A673 (cell line): ENCODE results near the gene NUMA1. TPM values are rescaled to one million over a fixed set of nuclear protein-coding genes. Genes with fewer than 3 reads are reported as not detected.

Experiments
- BruUV-seq: library from RNA; stranded (reverse); fragments of 400-500 nt; replicated peaks from 2 replicates; lab custom pipeline; 2021; lab: Mats Ljungman, UMichigan
- CTCF ChIA-PET: fragments of 300-600 bp; sonication (Branson Sonifier 250); formaldehyde crosslinking; loops from one replicate; lab custom pipeline; 2022; ENCODE audit warnings: antibody characterized with exemption; lab: Charles Lee
- POLR2A ChIA-PET: fragments of 300-600 bp; sonication (Branson Sonifier 250); formaldehyde crosslinking; loops from one replicate; lab custom pipeline; 2022; ENCODE audit warnings: antibody characterized with exemption; ENCODE audit not compliant: low non-redundant PET; lab: Charles Lee
- DNase-seq: peaks from one replicate; pipeline ENCODE4 v3.0.0-alpha.2; 2015; ENCODE audit warnings: low spot score
- H3K27ac ChIP-seq: fragments of 200-600 bp; sonication (generic); 2 replicates; pipeline ENCODE4 v1.5.1; 2016; ENCODE audit warnings: mixed run types, low read depth, mild to moderate bottlenecking, mixed read lengths, antibody characterized with exemption, low read length; ENCODE audit not compliant: poor library complexity, severe bottlenecking
- H3K27me3 ChIP-seq: fragments of 200-600 bp; sonication (generic); replicated peaks from 2 replicates; pipeline ENCODE4 v1.6.1; 2017; ENCODE audit warnings: mixed run types, low read depth, mild to moderate bottlenecking, mixed read lengths, antibody characterized with exemption, low read length; ENCODE audit not compliant: insufficient read depth, poor library complexity
- H3K36me3 ChIP-seq: fragments of 200-600 bp; sonication (generic); 2 replicates; pipeline ENCODE4 v1.6.1; 2016; ENCODE audit warnings: mixed run types, mild to moderate bottlenecking, mixed read lengths, antibody characterized with exemption, low read length; ENCODE audit not compliant: insufficient read depth, poor library complexity, severe bottlenecking
- H3K4me1 ChIP-seq: fragments of 200-600 bp; sonication (generic); 2 replicates; pipeline ENCODE4 v1.6.1; 2017; ENCODE audit warnings: mixed run types, mild to moderate bottlenecking, mixed read lengths, antibody characterized with exemption, low read length; ENCODE audit not compliant: insufficient read depth, poor library complexity, severe bottlenecking
- H3K4me3 ChIP-seq: fragments of 200-600 bp; sonication (generic); 2 replicates; pipeline ENCODE4 v1.5.1; 2016; ENCODE audit warnings: low read depth, mixed run types, mild to moderate bottlenecking, mixed read lengths, low read length; ENCODE audit not compliant: poor library complexity, severe bottlenecking
- H3K9me3 ChIP-seq: fragments of 200-600 bp; sonication (generic); 2 replicates; pipeline ENCODE4 v1.6.1; 2016; ENCODE audit warnings: mixed run types, low read depth, mild to moderate bottlenecking, mixed read lengths, antibody characterized with exemption, low read length; ENCODE audit not compliant: poor library complexity, severe bottlenecking
- CTCF ChIP-seq: fragments of 300-800, 200-600 bp; sonication (generic); conservative IDR thresholded peaks from 2 replicates; pipeline ENCODE4 v1.5.1; 2017; ENCODE audit warnings: low read depth, mild to moderate bottlenecking, antibody characterized with exemption, low read length, moderate library complexity, mixed read lengths
- EZH2 ChIP-seq: fragments of 200-600 bp; sonication (generic); IDR thresholded peaks from 2 replicates; pipeline ENCODE4 v1.6.1; 2017; ENCODE audit warnings: borderline replicate concordance, low read depth, mild to moderate bottlenecking, mixed read lengths, antibody characterized with exemption, low read length; ENCODE audit not compliant: poor library complexity, severe bottlenecking
- intact Hi-C: fragments of 100-400 bp; cut with micrococcal nuclease; formaldehyde crosslinking; loops from one replicate; pipeline ENCODE4 v1.10.0; 2022; ENCODE audit not compliant: unreplicated experiment
- total RNA-seq: library from RNA; stranded (reverse); gene quantifications from 2 replicates; pipeline ENCODE4 v1.2.3, GENCODE V29; 2021

The NUMA1 gene
- total RNA-seq, 1 experiment from 2014 or later: 216 TPM

GRCh38 chr11:72100462-72100861 lies 20.1 kb upstream of the NUMA1 start:
- POLR2A ChIA-PET: no interaction called here
- DNase-seq: no peak
- BruUV-seq: no TSS peak
- no peak overlapping the region for H3K4me3 ChIP-seq
- peak overlapping the region; percentile 17 for H3K27ac ChIP-seq
- H3K4me1 ChIP-seq: peaks cover 14% of the 10 kb centered on the region
- peaks cover 21% of the 10 kb centered on the region for H3K36me3 ChIP-seq
- TF ChIP-seq CTCF (no peak), EZH2 (no peak)
- H3K27me3 ChIP-seq: no peaks in the 10 kb centered on the region
- CTCF ChIA-PET: no interaction called here
- H3K9me3 ChIP-seq: no peaks in the 10 kb centered on the region
- intact Hi-C loops: no loop called here

GRCh38 chr11:72100009-72100408 lies 19.7 kb upstream of the NUMA1 start:
- Histone ChIP-seq H3K4me1 (peaks cover 14% of the 10 kb centered on the region), H3K27me3 (no peaks in the 10 kb centered on the region), H3K9me3 (no peaks in the 10 kb centered on the region), H3K4me3 (no peak overlapping the region), H3K36me3 (peaks cover 21% of the 10 kb centered on the region), H3K27ac (no peak overlapping the region)
- ChIA-PET POLR2A (no interaction called here), CTCF (interaction anchor here (0.6 kb wide), 1 partner anchor 68 kb away, joined by 5 read pairs; no protein-coding TSS in a partner anchor)
- TF ChIP-seq EZH2 (no peak), CTCF (no peak)
- DNase-seq: no peak
- no TSS peak for BruUV-seq
- intact Hi-C loops: no loop called here

- Histone ChIP-seq H3K27ac (no peak overlapping the region), H3K9me3 (no peaks in the 10 kb centered on the region), H3K4me1 (peaks cover 13% of the 10 kb centered on the region), H3K36me3 (peaks cover 24% of the 10 kb centered on the region), H3K27me3 (no peaks in the 10 kb centered on the region), H3K4me3 (no peak overlapping the region)
- intact Hi-C loops: no loop called here
- no TSS peak for BruUV-seq
- POLR2A ChIA-PET: no interaction called here
- DNase-seq: no peak
- CTCF ChIA-PET: no interaction called here
- no peak for TF ChIP-seq EZH2
Observed at GRCh38 chr11:72098741-72099140, 18.4 kb upstream of the NUMA1 start.

GRCh38 chr11:72091292-72091691 lies 10.9 kb upstream of the NUMA1 start:
- CTCF ChIA-PET: interaction anchor here (1.1 to 3.7 kb wide), 3 partner anchors 51 to 340 kb away, joined by 3 to 59 read pairs (median 5); no protein-coding TSS in a partner anchor
- intact Hi-C loops: loop anchor here (1.0 to 2.0 kb wide), 2 partner anchors 66 to 114 kb away; no protein-coding TSS in a partner anchor
- Histone ChIP-seq H3K9me3 (no peaks in the 10 kb centered on the region), H3K4me1 (no peaks in the 10 kb centered on the region), H3K36me3 (peaks cover 3% of the 10 kb centered on the region), H3K4me3 (no peak overlapping the region), H3K27me3 (no peaks in the 10 kb centered on the region), H3K27ac (no peak overlapping the region)
- DNase-seq: peak; percentile 81
- BruUV-seq: no TSS peak
- POLR2A ChIA-PET: no interaction called here
- TF ChIP-seq CTCF: peak; percentile 91
- TF ChIP-seq EZH2: no peak
